Coronary artery (tissue), 2 donors: ENCODE results near the gene MRNIP.

Experiments used
- DNase-seq: peaks from one replicate; pipeline ENCODE4 v3.0.0-alpha.2; 2017; ENCODE audit warnings: low spot score
- H3K27ac ChIP-seq, 2 donors: fragments of 200-600 bp; sonication (generic); one replicate each; pipeline ENCODE4 v1.5.1; 2016 to 2019
- H3K4me3 ChIP-seq: fragments of 200-600 bp; sonication (generic); 2 replicates; pipeline ENCODE4 v1.5.1; 2016; ENCODE audit warnings: mild to moderate bottlenecking, moderate library complexity
- TF ChIP-seq, protein P1 (sequence below): fragments of 200-600 bp; sonication (generic); IDR thresholded peaks from one replicate; pipeline ENCODE4 v1.5.1; 2019; ENCODE audit warnings: antibody characterized with exemption

The MRNIP gene

DNA sequence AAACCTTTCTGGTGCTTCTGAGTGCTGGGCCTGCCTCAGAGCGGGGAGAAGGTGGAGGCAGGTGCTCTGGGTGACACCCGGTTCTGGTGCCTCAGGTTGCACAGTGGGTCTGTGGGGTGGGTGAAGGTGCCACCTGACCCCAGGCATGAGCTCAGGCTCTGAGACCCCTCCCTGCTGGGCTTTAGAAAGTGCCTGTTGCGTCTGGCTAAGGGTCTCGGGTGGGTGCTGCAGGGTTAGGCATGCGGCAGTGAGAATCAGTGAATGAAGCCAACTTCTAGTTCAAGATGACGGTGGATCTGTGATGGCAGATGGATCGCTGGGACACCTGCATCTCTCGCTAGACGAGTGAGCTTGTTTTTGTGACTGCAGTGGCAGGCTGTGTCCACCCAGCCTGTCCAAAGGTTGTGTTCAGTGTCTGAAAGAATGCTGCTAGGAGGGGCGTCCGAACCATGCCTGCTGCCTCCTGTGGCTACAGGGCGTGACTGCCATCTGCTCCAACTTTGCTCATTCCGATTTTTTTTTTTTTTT is 32.9 kb downstream of the MRNIP start:
- Histone ChIP-seq H3K27ac (no peak overlapping the region), H3K4me3 (no peak overlapping the region)
- TF ChIP-seq, protein P1, sequence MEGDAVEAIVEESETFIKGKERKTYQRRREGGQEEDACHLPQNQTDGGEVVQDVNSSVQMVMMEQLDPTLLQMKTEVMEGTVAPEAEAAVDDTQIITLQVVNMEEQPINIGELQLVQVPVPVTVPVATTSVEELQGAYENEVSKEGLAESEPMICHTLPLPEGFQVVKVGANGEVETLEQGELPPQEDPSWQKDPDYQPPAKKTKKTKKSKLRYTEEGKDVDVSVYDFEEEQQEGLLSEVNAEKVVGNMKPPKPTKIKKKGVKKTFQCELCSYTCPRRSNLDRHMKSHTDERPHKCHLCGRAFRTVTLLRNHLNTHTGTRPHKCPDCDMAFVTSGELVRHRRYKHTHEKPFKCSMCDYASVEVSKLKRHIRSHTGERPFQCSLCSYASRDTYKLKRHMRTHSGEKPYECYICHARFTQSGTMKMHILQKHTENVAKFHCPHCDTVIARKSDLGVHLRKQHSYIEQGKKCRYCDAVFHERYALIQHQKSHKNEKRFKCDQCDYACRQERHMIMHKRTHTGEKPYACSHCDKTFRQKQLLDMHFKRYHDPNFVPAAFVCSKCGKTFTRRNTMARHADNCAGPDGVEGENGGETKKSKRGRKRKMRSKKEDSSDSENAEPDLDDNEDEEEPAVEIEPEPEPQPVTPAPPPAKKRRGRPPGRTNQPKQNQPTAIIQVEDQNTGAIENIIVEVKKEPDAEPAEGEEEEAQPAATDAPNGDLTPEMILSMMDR: no peak
- no peak for DNase-seq

DNA sequence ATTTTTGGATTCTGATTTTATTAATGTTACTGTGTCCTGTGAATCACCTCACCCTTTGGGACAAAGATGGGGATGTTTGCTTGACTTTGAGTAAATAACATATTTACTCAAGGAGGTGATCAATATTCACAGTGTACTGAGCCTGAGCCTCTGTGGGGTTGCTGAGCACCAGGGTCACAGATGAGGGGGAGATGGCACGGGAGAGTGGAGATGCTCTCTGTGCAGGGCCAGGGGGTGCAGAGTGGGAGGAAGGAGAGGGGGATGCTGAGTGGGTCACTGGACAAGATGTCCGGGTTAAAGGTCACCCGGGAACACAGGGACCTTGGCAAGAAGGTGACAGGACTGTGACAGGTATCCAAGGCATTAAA is 33.9 kb downstream of the MRNIP start:
- H3K27ac ChIP-seq: no peak overlapping the region
- peak overlapping the region; percentile 16 for H3K4me3 ChIP-seq
- DNase-seq: no peak
- TF ChIP-seq, protein P1: no peak

DNA sequence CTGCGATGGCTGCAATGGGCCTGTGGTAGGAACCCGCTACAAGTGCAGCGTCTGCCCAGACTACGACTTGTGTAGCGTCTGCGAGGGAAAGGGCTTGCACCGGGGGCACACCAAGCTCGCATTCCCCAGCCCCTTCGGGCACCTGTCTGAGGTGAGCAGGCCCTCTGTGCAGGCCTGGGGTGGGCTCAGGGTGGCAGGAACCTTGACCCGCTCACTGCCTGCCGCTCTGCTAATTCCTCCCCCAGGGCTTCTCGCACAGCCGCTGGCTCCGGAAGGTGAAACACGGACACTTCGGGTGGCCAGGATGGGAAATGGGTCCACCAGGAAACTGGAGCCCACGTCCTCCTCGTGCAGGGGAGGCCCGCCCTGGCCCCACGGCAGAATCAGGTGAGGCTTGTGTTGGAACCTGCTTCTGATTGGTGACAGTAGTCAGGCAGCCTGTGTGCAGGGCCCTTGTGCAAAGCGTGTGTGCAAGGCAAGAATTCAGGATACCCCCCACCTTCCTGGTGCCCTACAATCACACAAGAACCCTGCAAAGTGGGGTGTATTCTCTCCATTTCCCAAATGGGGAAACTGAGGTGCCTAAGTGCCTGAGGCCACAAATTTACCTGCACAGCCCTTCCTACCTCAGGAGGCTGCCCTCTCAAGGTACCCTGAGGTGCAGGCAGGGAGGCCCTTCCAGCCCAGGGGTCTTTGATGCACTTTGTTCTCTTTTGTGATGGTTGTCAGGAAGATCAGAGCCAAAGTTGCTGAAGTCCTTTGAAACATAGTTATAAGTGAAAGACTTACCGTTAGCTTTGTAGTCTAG is 34.5 kb downstream of the MRNIP start:
- Histone ChIP-seq H3K4me3 (peak overlapping the region; percentile 49), H3K27ac (peak overlapping the region in 1 of 2 donors; percentile 7)
- no peak for DNase-seq
- TF ChIP-seq, protein P1: no peak

DNA sequence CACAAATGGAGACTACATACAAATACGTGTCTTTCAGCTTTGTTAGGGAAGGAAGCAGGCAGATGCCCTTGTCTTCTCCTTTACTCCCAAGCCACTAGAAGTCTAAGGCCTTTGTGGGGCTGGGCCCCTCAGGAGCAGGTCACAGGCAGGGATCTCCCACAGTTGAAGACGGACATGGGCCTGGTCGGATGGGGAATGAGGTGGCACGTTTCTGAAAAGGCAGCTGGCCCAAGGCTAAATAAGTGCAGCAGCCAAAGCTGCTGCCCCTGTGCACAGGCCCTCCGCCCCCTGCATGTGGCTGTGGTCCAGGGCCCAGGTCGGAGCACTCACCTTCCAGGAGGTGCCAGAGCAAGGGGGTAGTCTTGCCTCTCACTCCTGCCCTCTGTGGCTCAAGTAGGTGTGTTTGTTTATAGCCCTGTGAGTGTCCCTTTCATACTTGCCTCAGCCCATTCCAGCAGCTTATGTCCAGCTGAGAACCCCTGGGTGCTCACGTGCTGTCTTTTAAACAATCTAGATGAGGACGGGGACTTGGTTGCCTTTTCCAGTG is 36.1 kb downstream of the MRNIP start:
- H3K27ac ChIP-seq: peak overlapping the region; percentile 100
- no peak for DNase-seq

DNA sequence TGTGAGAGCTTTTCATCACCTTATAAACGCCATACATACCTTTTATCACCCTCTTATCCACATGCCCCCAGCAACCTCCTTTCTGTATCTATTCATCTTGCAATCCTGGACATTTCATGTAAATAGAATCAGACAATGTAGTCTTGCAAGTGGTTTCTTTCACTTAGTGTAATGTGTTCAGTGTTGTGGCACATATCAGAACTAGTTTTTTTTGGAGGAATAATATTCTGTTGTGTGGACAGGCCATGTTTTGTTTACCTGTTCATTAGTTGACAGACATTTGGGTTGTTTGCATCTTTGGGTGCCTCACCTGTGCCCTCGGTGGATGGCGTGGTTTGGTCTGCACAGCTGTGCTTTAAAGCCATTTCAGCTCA is 36.6 kb downstream of the MRNIP start:
- Histone ChIP-seq H3K27ac (peak overlapping the region; percentile 100), H3K4me3 (peak overlapping the region; percentile 96)
- DNase-seq: no peak
- TF ChIP-seq, protein P1: no peak

More for the DNA sequence above, 36.1 kb downstream of the MRNIP start:
- H3K4me3 ChIP-seq: peak overlapping the region; percentile 96
- TF ChIP-seq, protein P1: no peak

DNA sequence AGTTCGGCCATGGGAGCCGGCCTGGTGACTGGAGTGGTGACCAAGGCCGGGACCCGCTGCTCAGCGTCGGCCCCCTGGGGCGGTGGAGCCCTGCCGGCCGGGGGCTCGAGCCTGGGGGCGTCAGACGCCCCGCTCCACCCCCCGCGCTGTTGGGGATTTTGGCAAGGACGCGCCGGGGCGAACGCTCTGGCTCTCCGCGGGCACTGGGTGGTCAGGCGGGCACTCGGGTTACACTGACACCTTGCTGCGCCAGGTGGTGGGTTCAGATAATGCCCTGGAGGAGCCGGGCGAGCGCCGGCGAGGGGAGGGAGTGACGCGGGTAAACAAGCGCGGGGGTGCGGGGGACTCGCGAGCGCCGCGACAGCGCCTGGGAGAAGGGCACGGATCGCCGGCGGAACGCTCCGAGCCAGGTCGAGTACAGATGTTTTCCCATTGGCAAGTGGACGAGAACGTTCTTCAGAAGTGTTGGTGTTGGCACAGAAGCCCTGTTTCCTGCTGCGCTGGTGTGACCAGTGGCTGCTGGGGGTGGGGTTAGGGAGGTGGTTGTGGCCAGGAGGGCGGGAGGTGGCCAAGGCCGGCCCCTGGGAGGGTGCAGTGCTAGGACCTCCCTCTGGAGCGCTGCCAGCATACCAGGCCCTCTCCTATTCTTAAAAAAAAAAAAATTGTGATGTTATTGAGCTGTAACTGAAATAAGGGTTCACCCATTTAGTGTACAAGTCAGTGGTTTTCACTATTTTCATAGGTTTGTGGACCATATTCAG is 37.1 kb downstream of the MRNIP start:
- DNase-seq: peak; percentile 98
- TF ChIP-seq, protein P1: no peak
- Histone ChIP-seq H3K4me3 (peak overlapping the region; percentile 96), H3K27ac (peak overlapping the region; percentile 100)
